ENCODE data around the gene SLC4A1AP.

The SLC4A1AP gene

DNA sequence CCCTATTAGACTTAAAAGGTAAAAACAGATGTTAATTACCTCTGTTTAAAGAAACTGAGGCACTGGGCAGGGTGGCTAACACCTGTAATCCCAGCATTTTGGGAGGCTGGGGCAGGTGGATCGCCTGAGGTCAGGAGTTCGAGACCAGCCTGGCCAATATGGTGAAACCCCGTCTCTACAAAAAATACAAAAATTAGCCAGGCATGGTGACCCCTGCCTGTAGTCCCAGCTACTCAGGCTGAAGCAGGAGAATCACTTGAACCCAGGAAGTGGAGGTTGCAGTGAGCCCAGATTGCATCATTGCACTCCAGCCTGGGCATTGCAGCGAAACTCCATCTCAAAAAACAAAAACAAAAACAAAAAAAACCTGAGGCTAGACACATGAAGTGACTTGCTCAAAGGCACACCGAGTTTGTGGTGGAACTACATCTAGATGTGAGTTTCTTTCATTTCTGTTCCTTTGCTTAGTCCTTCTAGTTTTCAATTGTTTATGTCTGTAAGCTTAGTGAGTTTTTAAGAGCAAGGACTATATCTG lies 40.7 kb downstream of the SLC4A1AP start:
- DNase-seq (ENCODE audit: low spot score) = no peak

DNA sequence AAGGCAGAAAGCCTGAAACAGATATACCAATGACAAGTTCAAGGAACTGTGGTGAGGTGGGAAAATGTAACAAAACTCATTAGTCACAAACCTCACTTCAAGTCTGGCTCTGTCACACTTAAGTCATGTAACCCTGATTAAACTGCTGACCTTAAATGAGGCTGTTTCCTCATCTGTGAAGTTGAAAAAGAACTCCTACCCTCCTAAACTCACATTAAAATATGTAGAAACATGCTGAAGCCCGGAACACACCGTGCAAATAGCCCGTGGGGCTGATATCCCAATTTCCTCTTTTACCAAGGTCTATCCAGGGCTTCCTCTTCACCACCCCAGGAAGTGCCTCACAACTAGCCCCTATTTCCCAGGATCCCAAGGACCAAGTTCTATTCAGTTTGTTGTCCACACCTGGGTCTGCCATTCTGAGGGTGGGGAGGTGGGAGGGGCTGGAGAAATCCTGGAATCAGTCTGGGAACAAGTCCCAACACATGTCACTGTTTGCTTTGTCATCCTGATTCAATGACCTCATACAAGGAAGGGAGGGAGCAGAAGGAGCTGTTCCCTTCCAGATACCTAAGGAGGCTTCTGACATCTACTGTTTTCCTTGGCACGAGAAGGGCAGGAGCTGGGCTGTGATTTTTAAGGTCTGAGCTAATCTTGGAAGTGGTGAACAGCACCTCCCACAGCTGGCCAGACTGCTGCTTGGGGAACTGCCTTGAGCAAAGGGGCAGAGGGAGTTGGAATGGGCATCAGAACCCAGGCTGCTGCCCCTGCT lies 42.3 kb downstream of the SLC4A1AP start:
- DNase-seq (ENCODE audit: low spot score) = peak; percentile 68

DNA sequence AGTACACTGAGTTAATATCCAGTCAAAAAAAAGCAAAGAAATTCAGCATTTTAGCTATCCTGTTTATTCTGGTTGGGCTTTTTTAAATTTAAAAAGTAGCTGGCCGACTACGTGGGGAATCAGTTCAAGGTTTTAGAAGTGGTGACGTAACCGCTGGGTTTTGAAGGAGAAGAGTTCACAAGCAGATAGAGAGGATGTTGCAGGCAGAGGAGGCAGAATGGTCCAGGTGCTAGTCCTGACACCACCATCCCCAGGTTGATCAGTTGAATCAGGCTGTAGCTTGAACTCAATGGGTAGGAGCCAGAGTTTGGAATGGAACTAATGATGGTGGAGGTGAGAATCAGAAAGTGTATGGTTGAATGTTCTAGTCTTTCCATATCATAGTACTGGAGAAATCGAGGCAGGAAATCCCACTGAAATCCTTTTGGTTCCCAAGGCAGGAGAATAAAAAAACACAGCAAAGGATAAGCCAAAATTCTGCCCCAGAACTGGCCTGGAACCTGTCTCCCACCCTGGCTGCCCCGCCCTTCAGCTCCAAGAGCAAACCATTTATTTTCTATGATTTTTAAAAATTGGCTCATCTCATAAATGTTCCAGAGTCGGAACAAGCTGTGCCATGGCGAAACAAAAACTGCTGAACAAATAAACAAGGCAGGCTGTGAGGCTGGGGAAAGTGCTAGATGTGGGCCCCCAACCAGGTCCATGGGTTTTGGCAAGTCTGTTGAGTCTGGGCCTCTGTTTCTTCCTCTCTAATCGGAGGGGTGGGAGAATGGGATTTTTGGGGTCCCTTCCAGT lies 44.0 kb downstream of the SLC4A1AP start:
- no peak for DNase-seq (ENCODE audit: low spot score)

DNA sequence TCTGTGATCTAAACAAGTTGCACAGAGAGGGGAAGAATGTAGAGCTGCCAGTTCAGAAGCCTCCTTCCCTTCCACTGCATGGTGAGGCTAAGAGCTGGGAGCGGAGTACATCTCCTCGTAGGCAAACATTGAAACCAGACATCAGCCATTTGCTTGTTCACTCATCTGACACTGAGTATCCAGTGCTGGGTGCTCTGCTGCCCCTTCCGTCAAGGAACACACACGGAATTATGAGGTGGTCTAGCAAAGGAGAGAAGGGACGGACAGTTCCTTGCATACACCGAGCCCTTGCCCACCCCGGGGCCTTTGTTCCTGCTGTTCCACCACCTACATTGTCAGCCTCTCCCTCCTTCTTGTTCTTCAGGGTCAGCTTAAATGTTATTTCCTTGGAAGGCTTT lies 44.6 kb downstream of the SLC4A1AP start:
- no peak for DNase-seq (ENCODE audit: low spot score)

DNA sequence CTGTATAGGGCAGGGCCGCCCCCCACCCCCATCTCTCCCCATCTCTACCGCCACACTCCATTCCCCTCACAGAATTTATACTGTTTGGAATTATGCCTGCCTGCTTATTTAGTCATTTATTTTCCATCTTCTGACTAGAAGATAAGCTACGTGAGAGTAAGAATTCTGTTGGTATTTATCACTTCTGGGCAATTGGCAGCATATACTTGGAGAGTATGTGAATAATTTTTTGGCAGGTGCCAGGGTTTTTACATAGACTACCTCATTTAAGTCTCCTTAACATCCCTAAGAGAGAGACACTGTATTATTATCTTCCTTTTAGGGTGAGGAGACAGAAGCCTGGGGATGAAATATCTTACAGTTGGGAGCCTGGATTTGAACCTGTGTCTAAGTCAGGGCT lies 45.0 kb downstream of the SLC4A1AP start:
- no peak for DNase-seq (ENCODE audit: low spot score)

DNA sequence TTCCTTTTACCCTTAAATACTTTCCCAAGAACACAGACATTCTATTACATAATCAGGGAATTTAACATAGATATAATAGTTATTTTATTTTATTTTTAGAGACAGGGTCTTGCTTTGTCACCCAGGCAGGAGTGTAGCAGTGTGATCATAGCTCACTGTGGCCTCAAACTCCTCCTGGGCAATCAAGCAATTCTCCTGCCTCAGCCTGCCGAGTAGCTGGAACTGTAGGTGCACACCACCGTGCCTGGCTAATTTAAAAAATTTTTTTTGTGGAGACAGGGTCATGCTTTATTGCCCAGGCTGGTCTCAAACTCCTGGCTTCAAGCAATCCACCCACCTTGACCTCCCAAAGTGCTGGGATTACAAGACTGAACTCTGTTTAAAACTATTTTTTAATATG lies 45.6 kb downstream of the SLC4A1AP start:
- no peak for DNase-seq (ENCODE audit: low spot score)

DNA sequence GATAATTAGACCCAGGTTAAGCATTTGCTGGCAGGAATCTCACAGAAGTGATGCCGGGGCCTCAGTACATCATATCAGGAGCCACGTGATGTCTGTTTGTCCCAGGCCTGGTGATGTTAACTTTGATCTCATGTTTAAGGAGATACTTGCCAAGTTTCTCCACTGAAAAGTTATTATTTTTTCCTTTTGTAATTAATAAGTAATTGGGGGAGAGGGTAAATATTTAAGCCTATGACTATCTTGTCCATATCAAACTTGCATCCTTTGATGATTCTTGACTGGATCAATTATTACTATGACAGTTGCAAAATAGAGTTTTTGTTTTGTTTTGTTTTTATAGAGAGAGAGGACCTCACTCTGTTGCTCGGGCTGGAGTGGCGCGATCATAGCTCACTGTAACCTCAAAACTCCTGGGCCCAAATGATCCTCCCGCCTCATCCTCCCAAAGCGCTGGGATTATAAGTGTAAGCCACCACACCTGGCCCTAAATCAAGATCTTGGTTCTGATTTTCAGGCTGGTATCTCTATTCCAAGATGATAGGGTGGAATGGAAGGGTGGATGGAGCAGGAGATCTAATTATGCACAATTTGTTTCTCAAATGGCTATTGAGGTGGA lies 46.4 kb downstream of the SLC4A1AP start:
- no peak for DNase-seq (ENCODE audit: low spot score)

DNA sequence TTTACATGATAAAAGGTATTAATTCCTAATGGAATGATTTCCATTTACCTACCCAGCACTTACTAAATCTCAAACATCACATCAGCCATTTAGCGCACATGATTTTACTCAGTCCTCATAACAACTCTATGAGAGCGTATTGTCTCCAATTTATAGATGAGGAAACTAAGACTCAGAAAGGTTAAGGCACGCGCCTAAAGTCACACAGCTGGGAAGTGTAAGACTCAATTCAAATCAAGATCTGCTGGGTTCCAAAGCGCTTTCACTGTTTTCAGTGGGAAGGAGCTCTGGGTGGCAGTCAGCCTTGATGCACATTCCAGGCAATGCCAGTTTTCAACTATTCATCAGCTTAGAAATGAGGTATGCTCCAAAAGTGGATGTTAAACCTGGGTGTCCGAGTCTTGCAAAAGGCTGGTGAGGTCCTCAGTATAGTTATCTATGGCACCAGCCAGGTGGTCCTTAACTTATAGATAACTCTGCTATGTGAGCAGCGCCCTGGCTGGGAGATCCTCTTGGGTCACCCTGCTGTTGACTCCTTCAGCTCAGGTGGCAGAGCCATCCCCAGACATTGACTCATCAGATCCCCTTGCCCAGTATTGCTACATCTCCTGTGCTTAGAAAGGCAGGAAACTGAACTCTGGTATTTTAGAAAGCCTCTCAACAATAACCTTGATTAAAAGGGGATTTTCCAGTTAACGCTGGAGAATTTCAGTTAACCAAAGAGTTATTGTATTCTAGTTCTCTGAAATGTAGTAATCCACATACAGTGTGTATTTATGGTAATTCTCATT lies 47.1 kb downstream of the SLC4A1AP start:
- no peak for DNase-seq (ENCODE audit: low spot score)

DNA sequence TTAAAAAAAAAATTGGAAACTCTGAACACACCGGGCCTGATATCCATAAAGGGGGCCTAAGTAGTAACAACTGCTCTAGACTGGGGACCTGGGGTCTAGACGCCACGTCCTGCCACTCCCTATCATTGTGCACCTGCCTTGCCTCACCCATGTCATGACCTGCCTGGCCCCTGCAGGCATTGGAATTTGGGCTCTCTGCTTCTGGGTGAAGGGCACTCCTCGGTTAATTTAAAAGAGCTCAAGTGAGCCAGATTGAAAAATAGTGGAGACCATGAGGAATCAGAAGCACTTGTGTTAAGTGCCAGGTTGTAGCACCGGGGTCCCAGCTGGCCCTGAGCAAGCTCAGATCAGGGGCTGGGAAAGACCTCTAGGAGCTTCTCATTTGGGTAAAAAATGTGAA lies 48.1 kb downstream of the SLC4A1AP start:
- no peak for DNase-seq (ENCODE audit: low spot score)

DNA sequence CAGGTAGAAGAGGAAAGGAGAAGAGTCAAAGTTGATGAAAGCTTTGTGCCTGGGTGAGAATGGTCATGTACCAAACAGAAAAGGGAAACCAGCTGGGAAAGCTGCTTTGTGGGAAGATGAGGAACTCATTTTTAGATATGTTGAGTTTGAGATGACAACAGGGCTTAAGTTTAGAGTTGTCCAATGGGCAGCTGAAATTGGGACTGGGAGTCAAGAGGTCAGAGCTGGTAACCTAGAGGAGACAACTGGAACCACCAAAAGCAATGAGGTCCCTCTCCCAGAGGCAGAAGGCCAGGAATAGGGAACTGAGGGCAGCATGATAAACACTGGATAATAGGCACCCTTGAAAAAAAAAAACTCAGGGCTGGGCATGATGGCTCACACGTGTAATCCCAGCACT lies 48.8 kb downstream of the SLC4A1AP start:
- no peak for DNase-seq (ENCODE audit: low spot score)

DNA sequence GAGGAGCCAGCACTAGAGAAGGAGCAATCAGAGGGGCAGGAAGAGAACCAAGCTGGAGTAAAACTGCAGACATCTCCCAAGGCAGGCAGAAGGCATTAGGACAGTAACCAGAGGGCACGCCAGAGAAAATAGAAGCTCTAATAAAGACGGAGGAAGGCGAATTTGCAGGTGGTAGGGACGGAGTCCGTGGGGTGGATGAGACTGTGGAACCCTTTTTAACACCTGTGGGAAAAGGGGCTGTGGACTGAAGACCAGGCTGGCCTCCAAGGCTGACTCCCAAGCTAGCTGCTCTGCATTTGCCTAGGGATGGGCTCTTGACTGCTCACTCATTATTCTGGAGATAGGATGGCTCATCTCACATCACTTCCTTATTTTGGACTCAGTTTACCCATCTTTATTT lies 49.5 kb downstream of the SLC4A1AP start:
- no peak for DNase-seq (ENCODE audit: low spot score)

DNA sequence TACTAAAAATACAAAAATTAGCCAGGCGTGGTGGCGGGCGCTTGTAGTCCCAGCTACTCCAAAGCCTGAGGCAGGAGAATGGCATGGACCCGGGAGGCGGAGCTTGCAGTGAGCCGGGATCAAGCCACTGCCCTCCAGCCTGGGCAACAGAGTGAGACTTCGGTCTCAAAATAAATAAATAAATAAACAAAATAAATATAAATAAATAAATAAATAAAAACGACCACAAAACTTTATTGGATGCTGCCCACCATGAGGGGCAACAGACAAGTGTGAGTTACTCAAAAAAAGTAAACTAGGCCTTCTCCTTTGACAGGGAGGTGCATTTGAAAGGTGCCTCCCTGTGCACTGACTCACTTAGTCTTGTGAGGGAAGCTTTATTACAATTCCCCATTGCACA lies 50.4 kb downstream of the SLC4A1AP start:
- DNase-seq (ENCODE audit: low spot score) = no peak

DNA sequence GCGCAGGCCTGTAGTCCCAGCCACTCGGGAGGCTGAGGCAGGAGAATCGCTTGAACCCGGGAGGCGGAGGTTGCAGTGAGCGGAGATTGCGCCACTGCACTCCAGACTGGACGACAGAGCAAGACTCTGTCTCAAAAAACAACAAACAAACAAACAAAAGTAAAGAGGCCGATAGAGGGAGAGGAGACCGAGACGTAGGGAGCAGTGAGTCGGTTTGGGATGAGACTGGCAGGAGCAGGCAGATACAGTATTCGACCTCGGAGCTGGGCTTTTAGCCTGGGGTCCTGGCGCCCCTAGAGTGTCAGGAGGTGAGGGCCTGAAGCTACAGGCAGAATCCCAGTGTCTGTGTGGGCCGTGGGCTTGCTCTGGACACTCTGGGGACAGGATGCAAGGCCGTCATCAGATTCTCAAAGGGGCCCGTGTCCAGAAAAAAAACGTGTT lies 51.2 kb downstream of the SLC4A1AP start:
- no peak for DNase-seq (ENCODE audit: low spot score)

DNA sequence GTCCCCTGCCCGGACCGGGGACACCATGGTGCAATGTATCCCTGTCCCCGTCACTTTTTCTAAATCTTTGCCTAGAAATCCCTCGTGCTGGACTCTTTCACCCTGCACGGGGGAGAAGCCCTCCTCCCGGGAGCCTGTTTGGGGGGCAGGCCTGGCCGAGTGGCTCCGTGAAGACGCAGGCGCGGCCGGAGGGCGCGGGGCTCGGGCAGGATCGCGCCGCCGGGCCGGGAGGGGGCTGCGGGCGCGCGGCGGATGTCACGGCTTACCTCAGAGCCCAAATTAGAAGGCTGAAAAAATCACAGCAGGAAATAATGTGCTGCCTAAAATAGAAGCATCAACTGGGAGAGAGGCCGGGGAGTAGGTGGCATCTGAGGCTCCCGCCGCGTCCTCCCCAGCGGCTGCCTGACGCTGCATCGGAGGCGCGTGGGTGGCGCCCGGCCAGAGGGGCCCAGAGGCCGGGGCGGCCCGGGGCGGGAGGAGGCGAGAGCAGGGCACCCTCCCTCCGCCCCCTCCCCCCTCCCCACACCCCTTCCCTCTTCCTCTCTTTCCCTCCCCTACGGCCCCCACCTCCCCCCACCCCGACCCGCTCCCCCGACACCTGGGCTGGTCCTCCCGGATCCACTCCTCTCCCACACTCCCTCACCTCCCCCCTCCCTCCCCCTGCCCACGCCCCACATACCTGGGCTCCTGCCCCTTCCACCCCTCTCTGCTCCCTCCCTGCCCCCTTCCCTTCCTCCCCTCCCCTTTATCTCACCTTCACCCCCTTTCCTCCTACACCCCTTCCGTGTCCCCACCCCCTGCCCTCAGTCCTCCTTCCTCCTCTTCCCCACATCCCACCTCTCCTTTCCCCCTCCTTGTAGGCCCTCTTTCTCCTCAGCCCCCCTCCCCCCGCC lies 51.9 kb downstream of the SLC4A1AP start:
- no peak for DNase-seq (ENCODE audit: low spot score)

DNA sequence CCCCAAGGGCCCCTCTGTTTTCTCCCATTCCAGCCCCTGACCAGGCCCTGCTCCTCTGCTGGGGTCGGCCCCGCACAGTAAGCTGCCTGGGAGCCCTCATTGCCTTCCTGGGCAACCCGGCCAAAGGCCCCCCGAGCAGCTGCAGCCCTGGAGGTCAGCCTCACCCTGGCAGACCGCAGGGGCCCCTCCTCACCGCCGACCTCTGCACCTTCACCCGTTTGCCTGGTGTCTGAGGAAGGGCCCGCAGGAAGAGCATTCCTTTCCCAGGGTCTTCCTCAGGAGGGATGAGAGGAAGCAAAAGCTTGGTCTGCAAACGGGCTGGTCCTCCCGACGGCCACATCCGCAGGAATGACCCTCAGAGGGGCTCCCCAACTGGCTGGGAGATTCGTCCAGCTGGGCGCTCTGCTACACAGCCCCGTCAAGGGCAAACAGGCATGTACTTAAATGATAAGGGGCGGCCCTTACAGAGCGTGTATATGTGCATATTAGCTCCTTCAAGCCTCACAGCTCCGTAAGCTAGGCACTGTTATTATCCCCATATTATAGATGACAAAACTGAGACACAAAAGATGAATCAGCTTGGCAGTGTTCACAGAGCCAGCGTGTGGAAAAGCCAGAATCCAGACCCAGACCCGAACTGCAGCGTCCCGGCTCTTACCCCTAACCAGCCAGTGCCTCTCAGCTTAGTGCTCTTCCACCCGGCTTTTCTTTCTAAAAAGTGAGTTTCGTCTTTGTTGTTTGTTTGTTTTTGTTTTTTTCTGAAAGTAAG lies 52.8 kb downstream of the SLC4A1AP start:
- no peak for DNase-seq (ENCODE audit: low spot score)

DNA sequence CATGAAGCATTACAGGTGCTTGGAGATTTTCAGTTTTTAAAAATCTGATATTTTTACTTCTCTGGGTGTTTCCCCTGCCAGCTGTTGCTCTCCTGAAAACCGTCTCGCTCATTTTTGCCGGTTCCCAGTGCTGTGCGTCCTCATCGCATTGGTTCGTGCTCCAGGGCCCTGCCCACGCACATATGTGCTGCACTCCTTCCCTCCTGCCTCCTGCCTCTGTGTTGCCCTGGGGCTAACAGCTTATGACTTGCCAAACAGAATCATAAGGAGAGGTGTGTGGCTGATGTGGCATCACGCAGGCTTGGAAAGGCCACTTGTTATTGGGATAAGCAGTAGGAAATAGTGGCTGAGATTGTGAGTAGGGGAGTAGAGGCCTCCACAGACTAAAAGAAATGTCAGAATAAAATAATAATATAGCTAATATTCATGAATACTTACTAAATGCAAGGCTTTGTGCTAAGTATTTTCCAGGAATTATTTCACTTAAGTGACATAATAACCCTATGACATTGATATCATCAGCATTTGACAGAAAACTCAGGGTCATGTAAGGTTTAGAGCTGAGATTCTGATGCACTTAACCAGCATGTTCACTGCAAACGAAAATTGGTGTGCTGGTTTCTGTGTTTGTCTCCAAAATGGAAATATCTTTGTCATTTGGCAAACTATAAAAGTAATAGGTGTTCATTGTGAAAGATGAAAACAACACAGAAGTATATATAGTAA lies 53.5 kb downstream of the SLC4A1AP start:
- DNase-seq (ENCODE audit: low spot score) = no peak

DNA sequence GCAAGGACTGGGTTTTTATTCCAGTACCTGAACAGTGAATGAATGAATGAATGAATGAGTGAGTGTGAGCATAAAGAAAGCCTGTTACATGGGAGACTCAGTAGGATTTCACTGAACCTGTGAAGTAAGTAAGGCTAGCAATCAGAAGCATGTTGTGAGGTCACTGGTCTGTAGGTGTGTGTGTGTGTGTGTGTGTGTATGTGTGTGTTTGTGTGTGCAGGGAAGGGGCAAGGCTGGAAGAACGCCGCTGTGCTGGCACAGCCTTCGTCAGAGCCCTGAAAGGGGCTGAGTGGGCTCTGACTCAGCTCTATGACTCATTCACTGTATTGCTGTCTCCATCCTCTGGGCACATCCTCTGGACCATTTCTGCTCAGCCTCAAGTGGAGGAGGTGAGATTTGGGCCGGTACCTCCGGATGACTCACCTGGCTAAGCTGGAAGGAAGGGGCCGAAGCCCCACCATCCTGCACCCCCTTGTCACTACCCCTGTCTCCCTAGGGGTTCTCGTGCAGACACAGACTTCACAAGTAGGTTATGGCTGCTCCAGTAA lies 56.4 kb downstream of the SLC4A1AP start:
- DNase-seq (ENCODE audit: low spot score) = peak; percentile 93

DNA sequence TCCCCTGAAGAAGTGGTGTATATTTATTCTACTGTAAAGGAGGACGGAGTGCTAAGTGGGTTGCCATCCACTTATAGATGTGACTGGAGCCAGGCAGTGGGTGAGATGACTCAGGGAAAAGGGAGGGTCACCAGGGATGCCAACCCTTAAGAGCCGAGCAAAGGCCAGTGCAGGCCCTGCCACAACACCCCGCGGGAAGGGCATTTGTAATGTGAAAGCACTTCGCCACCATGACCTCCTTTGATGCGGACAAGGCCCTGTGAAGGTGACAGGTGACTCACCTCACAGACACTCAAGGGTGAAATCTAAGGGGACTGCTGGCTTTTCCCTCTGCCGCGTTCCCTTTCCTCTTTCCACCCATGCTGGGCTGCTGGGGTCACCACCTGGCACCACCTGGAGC lies 57.6 kb downstream of the SLC4A1AP start:
- DNase-seq (ENCODE audit: low spot score) = no peak

DNA sequence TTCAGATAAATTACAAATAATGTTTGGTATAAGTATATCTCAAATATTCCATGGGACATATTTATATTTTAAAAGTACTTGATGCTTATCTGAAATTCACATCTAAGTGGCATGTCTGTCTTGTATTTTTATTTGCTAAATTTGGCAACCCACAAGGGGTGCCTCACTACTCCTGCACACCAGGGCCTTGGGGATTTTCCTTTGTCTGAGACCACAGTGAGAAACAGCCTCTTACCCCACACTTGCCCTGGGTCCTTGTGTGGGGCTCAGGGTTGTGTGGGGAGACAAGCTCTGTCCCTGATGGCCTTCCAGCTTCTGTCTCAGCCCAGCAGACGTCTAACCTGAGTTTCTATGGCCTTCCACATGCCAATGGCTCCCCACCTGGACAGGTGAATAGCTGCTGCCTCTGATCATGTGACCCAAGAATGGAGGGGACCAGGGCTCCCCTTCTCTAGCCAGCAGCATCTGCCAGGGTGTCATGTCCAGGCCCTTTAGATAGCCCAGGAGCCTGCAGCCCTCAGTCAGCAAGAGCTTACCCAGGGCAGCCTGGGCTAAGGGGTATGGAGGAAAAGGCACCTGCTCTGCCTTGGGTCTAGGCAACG lies 58.3 kb downstream of the SLC4A1AP start:
- DNase-seq (ENCODE audit: low spot score) = no peak
